SU-DHL-6 (cell line): Measurements from ENCODE around the gene ATP13A4.

Source experiments
- CTCF ChIP-seq: fragments of 200-600 bp; sonication (generic); IDR thresholded peaks from one replicate; pipeline ENCODE4 v1.5.1; 2017; ENCODE audit warnings: antibody characterized with exemption, mild to moderate bottlenecking, low read length, moderate library complexity; ENCODE audit not compliant: insufficient read depth, poor library complexity, severe bottlenecking
- EZH2phosphoT487 ChIP-seq: fragments of 200-600 bp; sonication (generic), shearing (Covaris generic); conservative IDR thresholded peaks from 2 replicates; pipeline ENCODE4 v1.6.1; 2018; ENCODE audit warnings: mild to moderate bottlenecking, antibody characterized with exemption, low read length, moderate library complexity, mixed read lengths

- no peak for TF ChIP-seq CTCF
- TF ChIP-seq EZH2phosphoT487, result no peak
These were observed 19.9 kb upstream of the ATP13A4 start for GRCh38 chr3:193574488-193575070.
